Keratinocyte (primary cell): ENCODE data around the gene DHX57. TPM values are rescaled to one million over a fixed set of nuclear protein-coding genes. Genes with fewer than 3 reads are reported as not detected.

ENCODE experiments used
- DNase-seq: peaks from one replicate; pipeline ENCODE4 v3.0.0-alpha.2; 2011; ENCODE audit warnings: low read depth, missing footprints, low spot score
- FAIRE-seq: peaks from 2 replicates; lab custom pipeline; 2011; peaks lifted over from hg19 to GRCh38; lab: Jason Lieb, UNC
- H2AFZ ChIP-seq: 2 replicates; pipeline ENCODE4 v1.6.0; 2012; ENCODE audit warnings: low read length, control low read depth, inconsistent platforms; ENCODE audit not compliant: control insufficient read depth
- H3K27ac ChIP-seq: 2 replicates; pipeline ENCODE4 v1.5.1; 2011; ENCODE audit warnings: low read length; ENCODE audit not compliant: control insufficient read depth, insufficient read depth
- H3K27me3 ChIP-seq: 3 replicates; pipeline ENCODE4 v1.6.0; 2011; ENCODE audit warnings: low read length; ENCODE audit not compliant: control insufficient read depth, insufficient read depth; ENCODE audit errors: extremely low read depth
- H3K36me3 ChIP-seq, 2 experiments: 2 replicates in 1 of 2; 3 replicates in 1 of 2; pipeline ENCODE4 v1.5.1; 2011; ENCODE audit warnings: low read length in 2 of 2, mild to moderate bottlenecking in 1 of 2; ENCODE audit not compliant: control insufficient read depth in 2 of 2, insufficient read depth in 2 of 2; ENCODE audit errors: extremely low read depth in 1 of 2
- H3K4me1 ChIP-seq: 3 replicates; pipeline ENCODE4 v1.5.1; 2011; ENCODE audit warnings: low read length; ENCODE audit not compliant: control insufficient read depth, insufficient read depth; ENCODE audit errors: extremely low read depth
- H3K4me2 ChIP-seq: 3 replicates; pipeline ENCODE4 v1.6.0; 2011; ENCODE audit warnings: low read depth, low read length; ENCODE audit not compliant: control insufficient read depth, insufficient read depth; ENCODE audit errors: extremely low read depth
- H3K4me3 ChIP-seq, 3 experiments: fragments of 200-600 bp in 1 of 3; sonication (generic) in 1 of 3; 2 replicates in 2 of 3; 3 replicates in 1 of 3; pipeline ENCODE4 v1.5.1; 2011 to 2016; ENCODE audit warnings: low read length in 3 of 3, mild to moderate bottlenecking in 3 of 3, control low read depth in 2 of 3, inconsistent platforms in 1 of 3, low read depth in 1 of 3, mixed read lengths in 1 of 3, mixed run types in 1 of 3, moderate library complexity in 1 of 3; ENCODE audit not compliant: control insufficient read depth in 2 of 3, insufficient read depth in 2 of 3; ENCODE audit errors: extremely low read depth in 1 of 3
- H3K79me2 ChIP-seq: 2 replicates; pipeline ENCODE4 v1.6.0; 2012; ENCODE audit warnings: low read length; ENCODE audit not compliant: control insufficient read depth, insufficient read depth
- H3K9ac ChIP-seq: 3 replicates; pipeline ENCODE4 v1.6.0; 2011; ENCODE audit warnings: low read length; ENCODE audit not compliant: control insufficient read depth, insufficient read depth; ENCODE audit errors: extremely low read depth
- H3K9me1 ChIP-seq: 3 replicates; pipeline ENCODE4 v1.6.0; 2011; ENCODE audit warnings: low read length; ENCODE audit not compliant: control insufficient read depth, insufficient read depth; ENCODE audit errors: extremely low read depth
- H3K9me3 ChIP-seq: 2 replicates; pipeline ENCODE4 v1.5.1; 2012; ENCODE audit warnings: low read depth, low read length; ENCODE audit not compliant: control insufficient read depth
- H4K20me1 ChIP-seq: 3 replicates; pipeline ENCODE4 v1.6.0; 2011; ENCODE audit warnings: low read length; ENCODE audit not compliant: control insufficient read depth, insufficient read depth; ENCODE audit errors: extremely low read depth
- CTCF ChIP-seq, 3 experiments: IDR thresholded peaks in 1 of 3; conservative IDR thresholded peaks in 1 of 3; optimal IDR thresholded peaks in 1 of 3; 2 replicates in 2 of 3; 3 replicates in 1 of 3; pipeline versions ENCODE3 to v1.5.1; 2011; ENCODE audit warnings: low read length in 3 of 3, mild to moderate bottlenecking in 3 of 3, moderate library complexity in 2 of 3, control low read depth in 1 of 3, inconsistent platforms in 1 of 3; ENCODE audit not compliant: insufficient read depth in 2 of 3; ENCODE audit errors: extremely low read depth in 1 of 3
- EZH2 ChIP-seq: IDR thresholded peaks from one replicate; pipeline ENCODE4 v1.6.1; 2012; ENCODE audit warnings: inconsistent platforms, mild to moderate bottlenecking, low read length, moderate library complexity
- dilution Hi-C: fragments of 300-500 bp; cut with MboI; formaldehyde crosslinking; loops from one replicate; pipeline ENCODE4 v1.7.0; 2020; ENCODE audit warnings: low sequenced_read_pairs; ENCODE audit not compliant: extremely low pct_ligation_motif_present
- polyA plus RNA-seq, 5 experiments: library from polyadenylated mRNA; depleted of rRNA in 3 of 5; stranded (reverse) in 3 of 5; stranded (forward) in 1 of 5; unstranded in 1 of 5; fragments of >200 nt; gene quantifications; 1 replicate in 1 of 5; 2 replicates in 3 of 5; 3 replicates in 1 of 5; pipeline versions ENCODE4 v1.2.1 to v1.2.3, GENCODE V29; 2011 to 2012; ENCODE audit warnings: missing spikeins in 2 of 5, low read depth in 1 of 5, low replicate concordance in 1 of 5

The DHX57 gene
- polyA plus RNA-seq, 1 donor (not counting 4 experiments of a cell fraction or from before 2014, with no cell fraction given), result 19.0 TPM

- dilution Hi-C loops, result no loop called here
- no peak for TF ChIP-seq CTCF (optimal IDR thresholded peaks at IDR 0.05 in 1 of 3, IDR thresholded peaks at IDR 0.05 in 1 of 3, conservative IDR thresholded peaks at IDR 0.05 in 1 of 3; ENCODE audit: extremely low read depth in 1 of 3, insufficient read depth in 2 of 3, low read length in 3 of 3)
- TF ChIP-seq EZH2, result no peak
- H4K20me1 ChIP-seq, result no peaks in the 10 kb centered on the region
- H3K27ac ChIP-seq, result peak overlapping the region; percentile 42
- peaks cover 22% of the 10 kb centered on the region for H3K4me1 ChIP-seq
- H3K4me3 ChIP-seq, result peak overlapping the region in 1 of 3 experiments; percentile 15
- peak overlapping the region; percentile 69 for H3K4me2 ChIP-seq
- no peaks in the 10 kb centered on the region for H3K27me3 ChIP-seq
- no peaks in the 10 kb centered on the region for H3K9me3 ChIP-seq
- no peak overlapping the region for H3K9ac ChIP-seq
- DNase-seq, result no peak
- no peak overlapping the region for H2AFZ ChIP-seq
- FAIRE-seq, result peak; percentile 36
- H3K79me2 ChIP-seq, result no peaks in the 10 kb centered on the region
- no peaks in the 10 kb centered on the region for H3K36me3 ChIP-seq
- H3K9me1 ChIP-seq, result no peaks in the 10 kb centered on the region
Measured at GRCh38 chr2:38765149-38765548, 110.6 kb downstream of the DHX57 start.

GRCh38 chr2:38763728-38764127 is 112.0 kb downstream of the DHX57 start:
- no peak overlapping the region for H3K4me2 ChIP-seq
- no peak overlapping the region for H3K9ac ChIP-seq
- H3K4me1 ChIP-seq, result peaks cover 22% of the 10 kb centered on the region
- H2AFZ ChIP-seq, result no peak overlapping the region
- H3K9me1 ChIP-seq, result no peaks in the 10 kb centered on the region
- H3K79me2 ChIP-seq, result no peaks in the 10 kb centered on the region
- no peaks in the 10 kb centered on the region for H3K36me3 ChIP-seq
- TF ChIP-seq EZH2 (no peak), CTCF (optimal IDR thresholded peaks at IDR 0.05 in 1 of 3, IDR thresholded peaks at IDR 0.05 in 1 of 3, conservative IDR thresholded peaks at IDR 0.05 in 1 of 3; ENCODE audit: extremely low read depth in 1 of 3, insufficient read depth in 2 of 3, low read length in 3 of 3) (no peak)
- FAIRE-seq, result peak; percentile 43
- H3K27me3 ChIP-seq, result no peaks in the 10 kb centered on the region
- no peaks in the 10 kb centered on the region for H3K9me3 ChIP-seq
- H3K27ac ChIP-seq, result no peak overlapping the region
- H3K4me3 ChIP-seq, result no peak overlapping the region
- dilution Hi-C loops, result no loop called here
- no peak for DNase-seq
- no peaks in the 10 kb centered on the region for H4K20me1 ChIP-seq
